Neuronal stem cell (in vitro differentiated cells): Measurements from ENCODE around the gene GSTO1.
"Not testable (repeated sequence)": the region's sequence is repeated elsewhere in the genome, so short reads cannot be mapped to it uniquely, and the experiment has no call there.

ENCODE experiments used
- DNase-seq: peaks from one replicate; pipeline ENCODE4 v3.0.0-alpha.2; 2013; ENCODE audit warnings: low spot score
- H2AFZ ChIP-seq: one replicate; pipeline ENCODE4 v1.6.1; 2013; ENCODE audit warnings: mild to moderate bottlenecking, low read length, inconsistent platforms
- H2AK5ac ChIP-seq: 2 replicates; pipeline ENCODE4 v1.6.1; 2013; ENCODE audit warnings: low read depth, mild to moderate bottlenecking, inconsistent platforms, low read length, moderate library complexity, mixed read lengths
- H2BK120ac ChIP-seq: 2 replicates; pipeline ENCODE4 v1.6.1; 2013; ENCODE audit warnings: low read depth, mild to moderate bottlenecking, inconsistent platforms, low read length, moderate library complexity, mixed read lengths
- H2BK12ac ChIP-seq: one replicate; pipeline ENCODE4 v1.6.1; 2013; ENCODE audit warnings: low read length, inconsistent platforms
- H2BK15ac ChIP-seq: 2 replicates; pipeline ENCODE4 v1.6.1; 2013; ENCODE audit warnings: mild to moderate bottlenecking, low read length, inconsistent platforms, mixed read lengths
- H2BK5ac ChIP-seq: one replicate; pipeline ENCODE4 v1.6.1; 2013; ENCODE audit warnings: inconsistent platforms, mild to moderate bottlenecking, low read length, moderate library complexity
- H3K14ac ChIP-seq: one replicate; pipeline ENCODE4 v1.6.1; 2013; ENCODE audit warnings: low read length, inconsistent platforms
- H3K18ac ChIP-seq: 2 replicates; pipeline ENCODE4 v1.6.1; 2013; ENCODE audit warnings: low read length, inconsistent platforms
- H3K23ac ChIP-seq: 2 replicates; pipeline ENCODE4 v1.6.1; 2013; ENCODE audit warnings: low read depth, mild to moderate bottlenecking, mixed read lengths, low read length, inconsistent platforms; ENCODE audit not compliant: poor library complexity
- H3K27ac ChIP-seq: replicated peaks from 3 replicates; pipeline ENCODE4 v1.5.1; 2013; ENCODE audit warnings: low read length, inconsistent platforms
- H3K27me3 ChIP-seq, 3 experiments: 2 replicates each; pipeline ENCODE4 v1.6.1; 2013; ENCODE audit warnings: low read length in 3 of 3, mild to moderate bottlenecking in 2 of 3, inconsistent platforms in 1 of 3, low read depth in 1 of 3, mixed read lengths in 1 of 3, moderate library complexity in 1 of 3; ENCODE audit not compliant: control insufficient read depth in 3 of 3, insufficient read depth in 3 of 3
- H3K36me3 ChIP-seq, 2 donors: replicated peaks in 1 of 2; 2 replicates each; pipeline ENCODE4 v1.6.1; 2013; ENCODE audit warnings: low read length in 2 of 2; ENCODE audit not compliant: control insufficient read depth in 2 of 2, insufficient read depth in 2 of 2
- H3K4ac ChIP-seq: 2 replicates; pipeline ENCODE4 v1.6.1; 2013; ENCODE audit warnings: inconsistent platforms, mild to moderate bottlenecking, low read length, moderate library complexity
- H3K4me1 ChIP-seq, 2 donors: 1 replicate in 1 of 2; 2 replicates in 1 of 2; pipeline ENCODE4 v1.6.1; 2013; ENCODE audit warnings: low read length in 2 of 2, low read depth in 1 of 2; ENCODE audit not compliant: control insufficient read depth in 2 of 2, insufficient read depth in 1 of 2
- H3K4me2 ChIP-seq: one replicate; pipeline ENCODE4 v1.6.1; 2013; ENCODE audit warnings: mild to moderate bottlenecking, low read length, inconsistent platforms; ENCODE audit not compliant: insufficient read depth, poor library complexity, severe bottlenecking
- H3K4me3 ChIP-seq, 2 donors: 2 replicates each; pipeline ENCODE4 v1.5.1; 2013; ENCODE audit warnings: low read length in 2 of 2, mild to moderate bottlenecking in 2 of 2, inconsistent platforms in 1 of 2, moderate library complexity in 1 of 2
- H3K79me1 ChIP-seq: one replicate; pipeline ENCODE4 v1.6.1; 2013; ENCODE audit warnings: low read depth, mild to moderate bottlenecking, inconsistent platforms, low read length, moderate library complexity
- H3K9ac ChIP-seq: one replicate; pipeline ENCODE4 v1.6.1; 2013; ENCODE audit warnings: mild to moderate bottlenecking, low read depth, low read length, inconsistent platforms; ENCODE audit not compliant: poor library complexity
- H3K9me3 ChIP-seq, 2 donors: replicated peaks in 1 of 2; 2 replicates each; pipeline versions ENCODE3 to v1.6.1; 2013; ENCODE audit warnings: low read length in 2 of 2, mild to moderate bottlenecking in 2 of 2, inconsistent platforms in 1 of 2, low read depth in 1 of 2, mixed read lengths in 1 of 2, moderate library complexity in 1 of 2; ENCODE audit not compliant: control insufficient read depth in 2 of 2, insufficient read depth in 1 of 2
- H4K8ac ChIP-seq: one replicate; pipeline ENCODE4 v1.6.1; 2013; ENCODE audit warnings: low read depth, mild to moderate bottlenecking, inconsistent platforms, low read length, moderate library complexity
- H4K91ac ChIP-seq: one replicate; pipeline ENCODE4 v1.6.1; 2013; ENCODE audit warnings: low read length, low read depth, mild to moderate bottlenecking, inconsistent platforms; ENCODE audit not compliant: poor library complexity
- WGBS, 2 donors: extraction: QIAGEN DNeasy Blood & Tissue Kit; methylation state at CpG; one replicate each; pipeline ENCODE4 v1.1.7; 2013; ENCODE audit warnings: missing lambda C conversion rate in 2 of 2, mixed read lengths in 1 of 2; ENCODE audit not compliant: insufficient read length in 2 of 2, insufficient replicate concordance in 1 of 2; ENCODE audit errors: extremely low coverage in 2 of 2; 5-methylcytosine and 5-hydroxymethylcytosine counted together

GSTO1 gene

DNA sequence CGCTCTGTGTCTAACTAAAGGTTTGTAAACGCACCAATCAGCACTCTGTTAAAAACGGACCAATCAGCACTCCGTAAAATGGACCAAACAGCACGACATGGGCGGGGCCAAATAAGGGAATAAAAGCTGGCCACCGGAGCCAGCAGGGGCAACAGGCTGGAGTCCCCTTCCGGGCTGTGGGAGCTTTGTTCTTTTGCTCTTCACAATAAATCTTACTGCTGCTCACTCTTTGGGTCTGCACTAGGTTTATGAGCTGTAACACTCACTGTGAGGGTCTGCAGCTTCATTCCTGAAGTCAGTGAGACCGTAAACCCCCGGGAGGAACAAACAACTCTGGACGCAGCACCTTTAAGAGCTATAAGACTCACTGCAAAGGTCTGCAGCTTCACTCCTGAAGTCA lies 5.8 kb upstream of the GSTO1 start:
- no CpG with 5 or more reads among the region's 11 CpGs for WGBS, 2 donors
- H4K91ac ChIP-seq, H2BK5ac ChIP-seq, H2BK15ac ChIP-seq, H3K79me1 ChIP-seq, H3K4me1 ChIP-seq, H2BK120ac ChIP-seq, H3K9me3 ChIP-seq, H4K8ac ChIP-seq, H2AFZ ChIP-seq, H2BK12ac ChIP-seq, DNase-seq, H3K36me3 ChIP-seq, H3K4ac ChIP-seq, H3K18ac ChIP-seq, H3K4me3 ChIP-seq, H3K27me3 ChIP-seq, H2AK5ac ChIP-seq, H3K4me2 ChIP-seq, H3K9ac ChIP-seq, H3K23ac ChIP-seq, H3K27ac ChIP-seq, H3K14ac ChIP-seq: not testable (repeated sequence)

DNA sequence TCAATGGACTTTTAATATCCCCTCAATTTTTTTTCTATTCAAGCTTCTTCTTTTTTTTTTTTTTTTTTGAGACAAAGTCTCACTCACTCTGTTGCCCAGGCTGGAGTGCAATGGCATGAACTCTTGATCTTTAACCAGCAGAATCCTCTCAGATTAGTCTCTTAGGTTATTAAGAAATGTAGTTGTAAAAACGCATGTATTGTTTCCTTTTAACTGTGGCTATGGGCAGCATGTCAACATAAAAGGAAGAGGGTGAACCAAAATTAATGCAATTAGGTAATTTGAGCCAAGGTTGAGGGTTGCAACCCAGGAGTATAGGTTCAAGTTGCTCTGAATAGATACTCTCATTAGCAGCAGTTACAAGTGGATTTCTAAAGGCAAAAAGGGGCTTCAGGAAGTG lies 4.3 kb upstream of the GSTO1 start:
- H3K23ac ChIP-seq: no peak overlapping the region
- H3K79me1 ChIP-seq: no peaks in the 10 kb centered on the region
- no peaks in the 10 kb centered on the region for H3K36me3 ChIP-seq
- no peak overlapping the region for H3K4ac ChIP-seq
- no peak overlapping the region for H2BK120ac ChIP-seq
- H3K14ac ChIP-seq: no peak overlapping the region
- no peak overlapping the region for H2BK15ac ChIP-seq
- H2AFZ ChIP-seq: no peak overlapping the region
- no peak overlapping the region for H3K27ac ChIP-seq
- no peak overlapping the region for H4K8ac ChIP-seq
- peaks cover 0 to 21% (median 2%) of the 10 kb centered on the region in 3 experiments for H3K27me3 ChIP-seq
- H3K9me3 ChIP-seq: peaks cover 3 to 10% of the 10 kb centered on the region in 2 donors
- no peak overlapping the region for H2BK12ac ChIP-seq
- no CpG with 5 or more reads among the region's 1 CpG for WGBS, 2 donors
- no peak overlapping the region for H4K91ac ChIP-seq
- no peak overlapping the region for H3K4me3 ChIP-seq
- H2BK5ac ChIP-seq: no peak overlapping the region
- DNase-seq: no peak
- H3K4me2 ChIP-seq: no peak overlapping the region
- H2AK5ac ChIP-seq: no peak overlapping the region
- H3K18ac ChIP-seq: no peak overlapping the region
- H3K9ac ChIP-seq: no peak overlapping the region
- H3K4me1 ChIP-seq: peaks cover 2 to 13% of the 10 kb centered on the region in 2 donors

DNA sequence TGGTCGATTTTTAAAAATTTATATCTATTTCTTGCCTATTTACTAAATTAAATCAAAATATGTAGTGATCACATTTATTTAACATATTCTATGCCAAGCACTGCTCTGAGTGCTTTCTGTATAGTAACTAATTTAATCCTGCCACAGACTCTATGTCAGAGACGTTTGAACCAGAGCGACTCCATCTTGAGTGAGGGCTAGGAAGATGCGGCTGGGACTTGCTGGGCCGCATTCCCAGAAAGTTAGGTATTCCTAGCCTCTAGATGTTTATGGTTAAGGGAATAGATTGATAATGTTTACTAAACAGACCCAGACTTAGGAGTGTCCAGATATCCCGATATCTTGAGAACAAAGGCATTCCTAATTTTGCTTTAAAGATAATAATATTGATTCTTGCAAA lies 3.2 kb upstream of the GSTO1 start:
- H2AK5ac ChIP-seq: no peak overlapping the region
- H2AFZ ChIP-seq: no peak overlapping the region
- no peak overlapping the region for H2BK15ac ChIP-seq
- H4K91ac ChIP-seq: no peak overlapping the region
- no peak overlapping the region for H2BK12ac ChIP-seq
- H3K27ac ChIP-seq: no peak overlapping the region
- WGBS, 2 donors: no CpG with 5 or more reads among the region's 6 CpGs
- H3K4me3 ChIP-seq: no peak overlapping the region
- H3K9ac ChIP-seq: no peak overlapping the region
- no peak for DNase-seq
- H3K4me1 ChIP-seq: peaks cover 2 to 18% of the 10 kb centered on the region in 2 donors
- H3K4ac ChIP-seq: no peak overlapping the region
- H3K14ac ChIP-seq: no peak overlapping the region
- H3K4me2 ChIP-seq: no peak overlapping the region
- no peak overlapping the region for H3K23ac ChIP-seq
- H3K18ac ChIP-seq: no peak overlapping the region
- H2BK5ac ChIP-seq: no peak overlapping the region
- H3K9me3 ChIP-seq: peaks cover 3 to 10% of the 10 kb centered on the region in 2 donors
- peaks cover 0 to 22% (median 2%) of the 10 kb centered on the region in 3 experiments for H3K27me3 ChIP-seq
- no peak overlapping the region for H4K8ac ChIP-seq
- no peak overlapping the region for H2BK120ac ChIP-seq
- H3K36me3 ChIP-seq: no peaks in the 10 kb centered on the region
- H3K79me1 ChIP-seq: no peaks in the 10 kb centered on the region

GRCh38 chr10:104252368-104252767 lies 2.3 kb upstream of the GSTO1 start:
- Histone ChIP-seq H2AK5ac (no peak overlapping the region), H3K4me3 (no peak overlapping the region), H3K79me1 (no peaks in the 10 kb centered on the region), H2BK12ac (no peak overlapping the region), H2BK5ac (no peak overlapping the region), H3K27me3 (peaks cover 0 to 22% (median 2%) of the 10 kb centered on the region in 3 experiments), H3K4ac (no peak overlapping the region), H3K9me3 (peaks cover 0 to 2% of the 10 kb centered on the region in 2 donors), H3K14ac (no peak overlapping the region), H2BK15ac (no peak overlapping the region), H3K9ac (no peak overlapping the region), H3K27ac (no peak overlapping the region), H2BK120ac (no peak overlapping the region), H3K23ac (no peak overlapping the region), H3K4me2 (no peak overlapping the region), H3K4me1 (peaks cover 2 to 18% of the 10 kb centered on the region in 2 donors), H4K91ac (no peak overlapping the region), H4K8ac (no peak overlapping the region), H2AFZ (no peak overlapping the region), H3K18ac (no peak overlapping the region), H3K36me3 (peaks cover 0 to 6% of the 10 kb centered on the region in 2 donors)
- no peak for DNase-seq
